ENCODE measurements around the gene TBC1D3K.

DNA sequence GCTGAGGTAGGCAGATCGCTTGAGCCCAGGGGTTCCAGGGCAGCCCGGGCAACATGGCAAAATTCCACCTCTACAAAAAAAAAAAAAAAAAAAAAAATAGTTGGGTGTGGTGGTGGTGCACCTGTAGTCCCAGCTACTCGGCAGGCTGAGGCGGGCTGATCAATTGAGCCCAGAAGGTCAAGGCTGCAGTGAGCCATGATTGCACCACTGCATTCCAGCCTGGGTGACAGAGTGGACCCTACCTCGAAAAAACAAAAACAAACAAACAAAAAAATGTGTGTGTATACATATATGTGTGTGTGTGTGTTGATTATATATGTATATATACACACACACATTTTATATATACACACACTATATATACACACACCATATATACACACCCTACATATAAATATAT, 39.1 kb upstream of the TBC1D3K start:
- TF ChIP-seq, protein P1, sequence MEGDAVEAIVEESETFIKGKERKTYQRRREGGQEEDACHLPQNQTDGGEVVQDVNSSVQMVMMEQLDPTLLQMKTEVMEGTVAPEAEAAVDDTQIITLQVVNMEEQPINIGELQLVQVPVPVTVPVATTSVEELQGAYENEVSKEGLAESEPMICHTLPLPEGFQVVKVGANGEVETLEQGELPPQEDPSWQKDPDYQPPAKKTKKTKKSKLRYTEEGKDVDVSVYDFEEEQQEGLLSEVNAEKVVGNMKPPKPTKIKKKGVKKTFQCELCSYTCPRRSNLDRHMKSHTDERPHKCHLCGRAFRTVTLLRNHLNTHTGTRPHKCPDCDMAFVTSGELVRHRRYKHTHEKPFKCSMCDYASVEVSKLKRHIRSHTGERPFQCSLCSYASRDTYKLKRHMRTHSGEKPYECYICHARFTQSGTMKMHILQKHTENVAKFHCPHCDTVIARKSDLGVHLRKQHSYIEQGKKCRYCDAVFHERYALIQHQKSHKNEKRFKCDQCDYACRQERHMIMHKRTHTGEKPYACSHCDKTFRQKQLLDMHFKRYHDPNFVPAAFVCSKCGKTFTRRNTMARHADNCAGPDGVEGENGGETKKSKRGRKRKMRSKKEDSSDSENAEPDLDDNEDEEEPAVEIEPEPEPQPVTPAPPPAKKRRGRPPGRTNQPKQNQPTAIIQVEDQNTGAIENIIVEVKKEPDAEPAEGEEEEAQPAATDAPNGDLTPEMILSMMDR (conservative IDR thresholded peaks at IDR 0.05; ENCODE audit: low read depth, low read length): no peak
- TF ChIP-seq RAD21 (IDR thresholded peaks at IDR 0.05; ENCODE audit: low read length) (no peak), POLR2A (IDR thresholded peaks at IDR 0.05; ENCODE audit: low read depth, low read length) (no peak), SMC3 (IDR thresholded peaks at IDR 0.05; ENCODE audit: low read depth, low read length) (no peak), RFX5 (IDR thresholded peaks at IDR 0.05; ENCODE audit: low read depth, low read length) (no peak), FOS (IDR thresholded peaks at IDR 0.05; ENCODE audit: low read depth, low read length) (no peak), MXI1 (IDR thresholded peaks at IDR 0.05; ENCODE audit: borderline replicate concordance, low read depth, low read length) (no peak)
- TF ChIP-seq, protein P2, sequence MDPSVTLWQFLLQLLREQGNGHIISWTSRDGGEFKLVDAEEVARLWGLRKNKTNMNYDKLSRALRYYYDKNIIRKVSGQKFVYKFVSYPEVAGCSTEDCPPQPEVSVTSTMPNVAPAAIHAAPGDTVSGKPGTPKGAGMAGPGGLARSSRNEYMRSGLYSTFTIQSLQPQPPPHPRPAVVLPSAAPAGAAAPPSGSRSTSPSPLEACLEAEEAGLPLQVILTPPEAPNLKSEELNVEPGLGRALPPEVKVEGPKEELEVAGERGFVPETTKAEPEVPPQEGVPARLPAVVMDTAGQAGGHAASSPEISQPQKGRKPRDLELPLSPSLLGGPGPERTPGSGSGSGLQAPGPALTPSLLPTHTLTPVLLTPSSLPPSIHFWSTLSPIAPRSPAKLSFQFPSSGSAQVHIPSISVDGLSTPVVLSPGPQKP (IDR thresholded peaks at IDR 0.05; ENCODE audit: borderline replicate concordance, low read depth, low read length): no peak
